K562 (cell line): ENCODE results near the gene SIGLEC7. TPM values are rescaled to one million over a fixed set of nuclear protein-coding genes. Genes with fewer than 3 reads are reported as not detected.
A peak's percentile ranks its signal among the peaks of the same experiment; 100 is the strongest.

Experiments
- BRD9 ChIP-seq: fragments of 450-650 bp; IDR thresholded peaks from 2 replicates; pipeline ENCODE4 v1.6.1; 2018; ENCODE audit warnings: low read depth; ENCODE audit not compliant: partially characterized antibody
- CSDE1 ChIP-seq, 2 experiments: fragments of 450-650 bp; IDR thresholded peaks; 2 replicates each; pipeline ENCODE4 v1.6.1; 2016; ENCODE audit warnings: mild to moderate bottlenecking in 1 of 2
- ETS2 ChIP-seq: IDR thresholded peaks from 2 replicates; pipeline ENCODE4 v1.6.1; 2016; ENCODE audit warnings: borderline replicate concordance, missing genetic modification characterization, mild to moderate bottlenecking, moderate library complexity, missing compliant biosample characterization; ENCODE audit not compliant: poor library complexity, severe bottlenecking
- KAT8 ChIP-seq: fragments of 450-650 bp; IDR thresholded peaks from 2 replicates; pipeline ENCODE4 v1.6.1; 2016; ENCODE audit warnings: low read depth, mild to moderate bottlenecking
- KLF6 ChIP-seq: fragments of 250-450 bp; sonication (Bioruptor Pico); IDR thresholded peaks from 2 replicates; pipeline ENCODE4 v1.4.0; 2020; ENCODE audit warnings: mild to moderate bottlenecking, moderate library complexity, borderline replicate concordance
- MCM5 ChIP-seq: fragments of 450-650 bp; IDR thresholded peaks from 2 replicates; pipeline ENCODE4 v1.6.1; 2016; ENCODE audit warnings: low read depth
- NR3C1 ChIP-seq: sonication (generic); formaldehyde crosslinking; IDR thresholded peaks from 2 replicates; pipeline ENCODE4 v1.8.1; 2022; ENCODE audit warnings: missing genetic modification reagents
- POLR2AphosphoS5 ChIP-seq: IDR thresholded peaks from 2 replicates; pipeline ENCODE4 v1.6.1; 2011; ENCODE audit warnings: mild to moderate bottlenecking, low read depth, low read length, moderate library complexity; ENCODE audit not compliant: control insufficient read depth, insufficient read depth
- RB1 ChIP-seq: fragments of 450-650 bp; IDR thresholded peaks from 2 replicates; pipeline ENCODE4 v1.6.1; 2017; ENCODE audit warnings: low read depth, mild to moderate bottlenecking
- SNRNP70 ChIP-seq: fragments of 200-400 bp; formaldehyde crosslinking; optimal IDR thresholded peaks from 2 replicates; pipeline ENCODE3; 2017; ENCODE audit warnings: low read depth, low read length
- SRSF7 ChIP-seq: fragments of 200-400 bp; formaldehyde crosslinking; optimal IDR thresholded peaks from 2 replicates; pipeline ENCODE3; 2017; ENCODE audit warnings: mild to moderate bottlenecking, low read depth, low read length
- STAG1 ChIP-seq: sonication (generic); formaldehyde crosslinking; IDR thresholded peaks from 2 replicates; pipeline ENCODE4 v1.5.0; 2020; ENCODE audit warnings: missing genetic modification reagents, borderline replicate concordance
- ZBTB7A ChIP-seq: IDR thresholded peaks from 2 replicates; pipeline ENCODE4 v1.6.1; 2011; ENCODE audit warnings: low read depth, mild to moderate bottlenecking, low read length, moderate library complexity, borderline replicate concordance; ENCODE audit not compliant: control insufficient read depth
- ZC3H8 ChIP-seq: fragments of 450-650 bp; IDR thresholded peaks from 2 replicates; pipeline ENCODE4 v1.6.1; 2017
- ZNF764 ChIP-seq: fragments of 250-450 bp; sonication (Bioruptor Pico); IDR thresholded peaks from 2 replicates; pipeline ENCODE4 v1.4.0; 2020; ENCODE audit warnings: low read depth, mild to moderate bottlenecking, moderate library complexity
- polyA plus RNA-seq, 8 experiments: library from polyadenylated mRNA; depleted of rRNA in 4 of 8; stranded (reverse) in 5 of 8; unstranded in 3 of 8; fragments of >200 nt; fragmentation: Nextera tagmentation in 2 of 8; fragmentation: Illumina TruSeq in 1 of 8; extraction: Ambion mirVana in 2 of 8; extraction: Trizol in 1 of 8; gene quantifications; 2 replicates each; pipeline versions ENCODE4 v1.2.1 to v1.2.3, GENCODE V29; 2011 to 2014; ENCODE audit warnings: inconsistent platforms in 1 of 8, missing spikeins in 1 of 8
- total RNA-seq, 7 experiments: library from RNA; depleted of rRNA in 6 of 7; stranded (reverse); fragments of >200 nt in 6 of 7; fragmentation: Illumina TruSeq in 2 of 7; extraction: Trizol in 2 of 7; gene quantifications; 2 replicates each; pipeline versions ENCODE4 v1.2.1 to v1.2.3, GENCODE V29; 2011 to 2021; ENCODE audit warnings: low replicate concordance in 1 of 7
- TF ChIP-seq, protein P1 (sequence below): sonication (generic); formaldehyde crosslinking; IDR thresholded peaks from 2 replicates; pipeline ENCODE4 v1.8.1; 2023; ENCODE audit warnings: missing genetic modification reagents, mild to moderate bottlenecking, borderline replicate concordance
- TF ChIP-seq, protein P2 (sequence below): sonication (generic); formaldehyde crosslinking; IDR thresholded peaks from 2 replicates; pipeline ENCODE4 v1.8.0; 2022; ENCODE audit warnings: mild to moderate bottlenecking, missing genetic modification reagents
- TF ChIP-seq, protein P3 (sequence below): sonication (generic); formaldehyde crosslinking; IDR thresholded peaks from 2 replicates; pipeline ENCODE4 v1.8.0; 2023; ENCODE audit warnings: mild to moderate bottlenecking, missing genetic modification reagents
- TF ChIP-seq, protein P4 (sequence below): IDR thresholded peaks from 3 replicates; pipeline ENCODE4 v1.6.1; 2011; ENCODE audit warnings: borderline replicate concordance, mild to moderate bottlenecking, moderate library complexity; ENCODE audit not compliant: insufficient read length; ENCODE audit errors: extremely low read depth

SIGLEC7 gene
- total and polyA plus RNA-seq, 9 of the 15 experiments (the other 6 are each of a cell fraction or from before 2014, with no cell fraction given): 0.10 to 0.12 TPM; not detected in 7

GRCh38 chr19:51158474-51159129 is 16.5 kb downstream of the SIGLEC7 start (continued):
- TF ChIP-seq, protein P1, sequence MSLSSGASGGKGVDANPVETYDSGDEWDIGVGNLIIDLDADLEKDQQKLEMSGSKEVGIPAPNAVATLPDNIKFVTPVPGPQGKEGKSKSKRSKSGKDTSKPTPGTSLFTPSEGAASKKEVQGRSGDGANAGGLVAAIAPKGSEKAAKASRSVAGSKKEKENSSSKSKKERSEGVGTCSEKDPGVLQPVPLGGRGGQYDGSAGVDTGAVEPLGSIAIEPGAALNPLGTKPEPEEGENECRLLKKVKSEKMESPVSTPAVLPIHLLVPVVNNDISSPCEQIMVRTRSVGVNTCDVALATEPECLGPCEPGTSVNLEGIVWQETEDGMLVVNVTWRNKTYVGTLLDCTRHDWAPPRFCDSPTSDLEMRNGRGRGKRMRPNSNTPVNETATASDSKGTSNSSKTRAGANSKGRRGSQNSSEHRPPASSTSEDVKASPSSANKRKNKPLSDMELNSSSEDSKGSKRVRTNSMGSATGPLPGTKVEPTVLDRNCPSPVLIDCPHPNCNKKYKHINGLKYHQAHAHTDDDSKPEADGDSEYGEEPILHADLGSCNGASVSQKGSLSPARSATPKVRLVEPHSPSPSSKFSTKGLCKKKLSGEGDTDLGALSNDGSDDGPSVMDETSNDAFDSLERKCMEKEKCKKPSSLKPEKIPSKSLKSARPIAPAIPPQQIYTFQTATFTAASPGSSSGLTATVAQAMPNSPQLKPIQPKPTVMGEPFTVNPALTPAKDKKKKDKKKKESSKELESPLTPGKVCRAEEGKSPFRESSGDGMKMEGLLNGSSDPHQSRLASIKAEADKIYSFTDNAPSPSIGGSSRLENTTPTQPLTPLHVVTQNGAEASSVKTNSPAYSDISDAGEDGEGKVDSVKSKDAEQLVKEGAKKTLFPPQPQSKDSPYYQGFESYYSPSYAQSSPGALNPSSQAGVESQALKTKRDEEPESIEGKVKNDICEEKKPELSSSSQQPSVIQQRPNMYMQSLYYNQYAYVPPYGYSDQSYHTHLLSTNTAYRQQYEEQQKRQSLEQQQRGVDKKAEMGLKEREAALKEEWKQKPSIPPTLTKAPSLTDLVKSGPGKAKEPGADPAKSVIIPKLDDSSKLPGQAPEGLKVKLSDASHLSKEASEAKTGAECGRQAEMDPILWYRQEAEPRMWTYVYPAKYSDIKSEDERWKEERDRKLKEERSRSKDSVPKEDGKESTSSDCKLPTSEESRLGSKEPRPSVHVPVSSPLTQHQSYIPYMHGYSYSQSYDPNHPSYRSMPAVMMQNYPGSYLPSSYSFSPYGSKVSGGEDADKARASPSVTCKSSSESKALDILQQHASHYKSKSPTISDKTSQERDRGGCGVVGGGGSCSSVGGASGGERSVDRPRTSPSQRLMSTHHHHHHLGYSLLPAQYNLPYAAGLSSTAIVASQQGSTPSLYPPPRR (CRISPR knock-in tag): no peak
- TF ChIP-seq SRSF7 (no peak), ZBTB7A (no peak), ZNF764 (CRISPR knock-in tag) (no peak), NR3C1 (no peak), SNRNP70 (no peak), CSDE1 (IDR thresholded peaks at IDR 0.05) (peak in 1 of 2 experiments; percentile 51; a peak in 1 of 4 replicates), KLF6 (no peak), STAG1 (peak; percentile 62; the same call in 1 of the 2 replicates), MCM5 (no peak), ZC3H8 (no peak), ETS2 (tag) (no peak), RB1 (peak; percentile 31; the same call in 1 of the 2 replicates), BRD9 (peak; percentile 46), KAT8 (no peak), POLR2AphosphoS5 (no peak)
- TF ChIP-seq, protein P2, sequence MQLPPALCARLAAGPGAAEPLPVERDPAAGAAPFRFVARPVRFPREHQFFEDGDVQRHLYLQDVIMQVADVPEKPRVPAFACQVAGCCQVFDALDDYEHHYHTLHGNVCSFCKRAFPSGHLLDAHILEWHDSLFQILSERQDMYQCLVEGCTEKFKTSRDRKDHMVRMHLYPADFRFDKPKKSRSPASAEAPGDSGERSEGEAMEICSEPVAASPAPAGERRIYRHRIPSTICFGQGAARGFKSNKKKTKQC (CRISPR knock-in tag): no peak
- TF ChIP-seq, protein P3, sequence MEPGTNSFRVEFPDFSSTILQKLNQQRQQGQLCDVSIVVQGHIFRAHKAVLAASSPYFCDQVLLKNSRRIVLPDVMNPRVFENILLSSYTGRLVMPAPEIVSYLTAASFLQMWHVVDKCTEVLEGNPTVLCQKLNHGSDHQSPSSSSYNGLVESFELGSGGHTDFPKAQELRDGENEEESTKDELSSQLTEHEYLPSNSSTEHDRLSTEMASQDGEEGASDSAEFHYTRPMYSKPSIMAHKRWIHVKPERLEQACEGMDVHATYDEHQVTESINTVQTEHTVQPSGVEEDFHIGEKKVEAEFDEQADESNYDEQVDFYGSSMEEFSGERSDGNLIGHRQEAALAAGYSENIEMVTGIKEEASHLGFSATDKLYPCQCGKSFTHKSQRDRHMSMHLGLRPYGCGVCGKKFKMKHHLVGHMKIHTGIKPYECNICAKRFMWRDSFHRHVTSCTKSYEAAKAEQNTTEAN (CRISPR knock-in tag): no peak
- TF ChIP-seq, protein P4, sequence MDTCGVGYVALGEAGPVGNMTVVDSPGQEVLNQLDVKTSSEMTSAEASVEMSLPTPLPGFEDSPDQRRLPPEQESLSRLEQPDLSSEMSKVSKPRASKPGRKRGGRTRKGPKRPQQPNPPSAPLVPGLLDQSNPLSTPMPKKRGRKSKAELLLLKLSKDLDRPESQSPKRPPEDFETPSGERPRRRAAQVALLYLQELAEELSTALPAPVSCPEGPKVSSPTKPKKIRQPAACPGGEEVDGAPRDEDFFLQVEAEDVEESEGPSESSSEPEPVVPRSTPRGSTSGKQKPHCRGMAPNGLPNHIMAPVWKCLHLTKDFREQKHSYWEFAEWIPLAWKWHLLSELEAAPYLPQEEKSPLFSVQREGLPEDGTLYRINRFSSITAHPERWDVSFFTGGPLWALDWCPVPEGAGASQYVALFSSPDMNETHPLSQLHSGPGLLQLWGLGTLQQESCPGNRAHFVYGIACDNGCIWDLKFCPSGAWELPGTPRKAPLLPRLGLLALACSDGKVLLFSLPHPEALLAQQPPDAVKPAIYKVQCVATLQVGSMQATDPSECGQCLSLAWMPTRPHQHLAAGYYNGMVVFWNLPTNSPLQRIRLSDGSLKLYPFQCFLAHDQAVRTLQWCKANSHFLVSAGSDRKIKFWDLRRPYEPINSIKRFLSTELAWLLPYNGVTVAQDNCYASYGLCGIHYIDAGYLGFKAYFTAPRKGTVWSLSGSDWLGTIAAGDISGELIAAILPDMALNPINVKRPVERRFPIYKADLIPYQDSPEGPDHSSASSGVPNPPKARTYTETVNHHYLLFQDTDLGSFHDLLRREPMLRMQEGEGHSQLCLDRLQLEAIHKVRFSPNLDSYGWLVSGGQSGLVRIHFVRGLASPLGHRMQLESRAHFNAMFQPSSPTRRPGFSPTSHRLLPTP: no peak
